GM23338 (cell line): ENCODE data around the gene ECM2. TPM values are rescaled to one million over a fixed set of nuclear protein-coding genes. Genes with fewer than 3 reads are reported as not detected.

ENCODE experiments used
- CREB1 ChIP-seq: fragments of 250-450 bp; sonication (Bioruptor Pico); IDR thresholded peaks from 2 replicates; pipeline ENCODE4 v1.5.0; 2020; ENCODE audit warnings: low read depth, mild to moderate bottlenecking, moderate library complexity
- EZH2 ChIP-seq: fragments of 200-600 bp; sonication (generic); IDR thresholded peaks from one replicate; pipeline ENCODE4 v1.8.0; 2017; ENCODE audit warnings: antibody characterized with exemption, mild to moderate bottlenecking, low read depth; ENCODE audit not compliant: unreplicated experiment
- JUNB ChIP-seq: IDR thresholded peaks from one replicate; pipeline ENCODE4 v1.6.1; 2016; ENCODE audit warnings: antibody characterized with exemption; ENCODE audit not compliant: unreplicated experiment
- NANOG ChIP-seq: IDR thresholded peaks from 2 replicates; pipeline ENCODE4 v1.6.1; 2016; ENCODE audit warnings: antibody characterized with exemption, borderline replicate concordance
- ZNF331 ChIP-seq: fragments of 250-450 bp; sonication (Bioruptor Pico); IDR thresholded peaks from 2 replicates; pipeline ENCODE4 v1.5.0; 2020; ENCODE audit warnings: low read depth, mild to moderate bottlenecking, moderate library complexity
- polyA plus RNA-seq: library from polyadenylated mRNA; unstranded; fragments of >200 nt; fragmentation: Nextera tagmentation; extraction: Ambion mirVana; gene quantifications from 2 replicates; pipeline ENCODE4 v1.2.1, GENCODE V29; 2016
- total RNA-seq: library from RNA; depleted of rRNA; stranded (reverse); fragments of >200 nt; shearing (Covaris generic); gene quantifications from 2 replicates; pipeline ENCODE4 v1.2.3, GENCODE V29; 2014
- TF ChIP-seq, protein P1 (sequence below): fragments of 250-450 bp; sonication (Bioruptor Pico); IDR thresholded peaks from 2 replicates; pipeline ENCODE4 v1.5.0; 2020; ENCODE audit warnings: mild to moderate bottlenecking, moderate library complexity
- TF ChIP-seq, protein P2 (sequence below), 2 experiments: fragments of 200-600 bp in 1 of 2; sonication (generic) in 1 of 2; conservative IDR thresholded peaks; 2 replicates each; pipeline versions ENCODE4 v1.5.1 to v1.6.1; 2016 to 2017; ENCODE audit warnings: antibody characterized with exemption in 2 of 2, low read depth in 2 of 2, mild to moderate bottlenecking in 2 of 2, moderate library complexity in 1 of 2
- TF ChIP-seq, protein P3 (sequence below): IDR thresholded peaks from 2 replicates; pipeline ENCODE4 v1.6.1; 2016; ENCODE audit warnings: antibody characterized with exemption

Gene ECM2
- total and polyA plus RNA-seq, 2 experiments from 2014 or later, result 0.79 TPM; not detected in 1

DNA sequence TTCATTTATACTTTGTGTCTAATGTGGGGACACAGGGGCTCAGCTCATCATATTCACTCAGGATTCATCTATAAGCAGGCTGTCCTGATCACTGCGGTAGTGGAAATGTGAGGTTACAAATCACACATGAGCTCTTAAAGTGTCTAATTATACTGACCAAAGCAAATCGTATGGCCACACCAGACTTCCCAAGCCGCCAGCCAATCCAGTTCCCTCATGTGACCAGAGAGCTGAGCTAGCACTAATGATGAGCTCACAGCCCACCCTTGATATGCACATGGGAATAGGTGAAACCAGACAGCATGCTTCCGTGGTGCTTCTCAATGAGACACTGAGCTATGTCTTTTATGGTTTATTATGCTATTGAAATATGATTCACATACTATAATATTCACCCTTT lies 17.6 kb downstream of the ECM2 start (continued):
- TF ChIP-seq, protein P1, sequence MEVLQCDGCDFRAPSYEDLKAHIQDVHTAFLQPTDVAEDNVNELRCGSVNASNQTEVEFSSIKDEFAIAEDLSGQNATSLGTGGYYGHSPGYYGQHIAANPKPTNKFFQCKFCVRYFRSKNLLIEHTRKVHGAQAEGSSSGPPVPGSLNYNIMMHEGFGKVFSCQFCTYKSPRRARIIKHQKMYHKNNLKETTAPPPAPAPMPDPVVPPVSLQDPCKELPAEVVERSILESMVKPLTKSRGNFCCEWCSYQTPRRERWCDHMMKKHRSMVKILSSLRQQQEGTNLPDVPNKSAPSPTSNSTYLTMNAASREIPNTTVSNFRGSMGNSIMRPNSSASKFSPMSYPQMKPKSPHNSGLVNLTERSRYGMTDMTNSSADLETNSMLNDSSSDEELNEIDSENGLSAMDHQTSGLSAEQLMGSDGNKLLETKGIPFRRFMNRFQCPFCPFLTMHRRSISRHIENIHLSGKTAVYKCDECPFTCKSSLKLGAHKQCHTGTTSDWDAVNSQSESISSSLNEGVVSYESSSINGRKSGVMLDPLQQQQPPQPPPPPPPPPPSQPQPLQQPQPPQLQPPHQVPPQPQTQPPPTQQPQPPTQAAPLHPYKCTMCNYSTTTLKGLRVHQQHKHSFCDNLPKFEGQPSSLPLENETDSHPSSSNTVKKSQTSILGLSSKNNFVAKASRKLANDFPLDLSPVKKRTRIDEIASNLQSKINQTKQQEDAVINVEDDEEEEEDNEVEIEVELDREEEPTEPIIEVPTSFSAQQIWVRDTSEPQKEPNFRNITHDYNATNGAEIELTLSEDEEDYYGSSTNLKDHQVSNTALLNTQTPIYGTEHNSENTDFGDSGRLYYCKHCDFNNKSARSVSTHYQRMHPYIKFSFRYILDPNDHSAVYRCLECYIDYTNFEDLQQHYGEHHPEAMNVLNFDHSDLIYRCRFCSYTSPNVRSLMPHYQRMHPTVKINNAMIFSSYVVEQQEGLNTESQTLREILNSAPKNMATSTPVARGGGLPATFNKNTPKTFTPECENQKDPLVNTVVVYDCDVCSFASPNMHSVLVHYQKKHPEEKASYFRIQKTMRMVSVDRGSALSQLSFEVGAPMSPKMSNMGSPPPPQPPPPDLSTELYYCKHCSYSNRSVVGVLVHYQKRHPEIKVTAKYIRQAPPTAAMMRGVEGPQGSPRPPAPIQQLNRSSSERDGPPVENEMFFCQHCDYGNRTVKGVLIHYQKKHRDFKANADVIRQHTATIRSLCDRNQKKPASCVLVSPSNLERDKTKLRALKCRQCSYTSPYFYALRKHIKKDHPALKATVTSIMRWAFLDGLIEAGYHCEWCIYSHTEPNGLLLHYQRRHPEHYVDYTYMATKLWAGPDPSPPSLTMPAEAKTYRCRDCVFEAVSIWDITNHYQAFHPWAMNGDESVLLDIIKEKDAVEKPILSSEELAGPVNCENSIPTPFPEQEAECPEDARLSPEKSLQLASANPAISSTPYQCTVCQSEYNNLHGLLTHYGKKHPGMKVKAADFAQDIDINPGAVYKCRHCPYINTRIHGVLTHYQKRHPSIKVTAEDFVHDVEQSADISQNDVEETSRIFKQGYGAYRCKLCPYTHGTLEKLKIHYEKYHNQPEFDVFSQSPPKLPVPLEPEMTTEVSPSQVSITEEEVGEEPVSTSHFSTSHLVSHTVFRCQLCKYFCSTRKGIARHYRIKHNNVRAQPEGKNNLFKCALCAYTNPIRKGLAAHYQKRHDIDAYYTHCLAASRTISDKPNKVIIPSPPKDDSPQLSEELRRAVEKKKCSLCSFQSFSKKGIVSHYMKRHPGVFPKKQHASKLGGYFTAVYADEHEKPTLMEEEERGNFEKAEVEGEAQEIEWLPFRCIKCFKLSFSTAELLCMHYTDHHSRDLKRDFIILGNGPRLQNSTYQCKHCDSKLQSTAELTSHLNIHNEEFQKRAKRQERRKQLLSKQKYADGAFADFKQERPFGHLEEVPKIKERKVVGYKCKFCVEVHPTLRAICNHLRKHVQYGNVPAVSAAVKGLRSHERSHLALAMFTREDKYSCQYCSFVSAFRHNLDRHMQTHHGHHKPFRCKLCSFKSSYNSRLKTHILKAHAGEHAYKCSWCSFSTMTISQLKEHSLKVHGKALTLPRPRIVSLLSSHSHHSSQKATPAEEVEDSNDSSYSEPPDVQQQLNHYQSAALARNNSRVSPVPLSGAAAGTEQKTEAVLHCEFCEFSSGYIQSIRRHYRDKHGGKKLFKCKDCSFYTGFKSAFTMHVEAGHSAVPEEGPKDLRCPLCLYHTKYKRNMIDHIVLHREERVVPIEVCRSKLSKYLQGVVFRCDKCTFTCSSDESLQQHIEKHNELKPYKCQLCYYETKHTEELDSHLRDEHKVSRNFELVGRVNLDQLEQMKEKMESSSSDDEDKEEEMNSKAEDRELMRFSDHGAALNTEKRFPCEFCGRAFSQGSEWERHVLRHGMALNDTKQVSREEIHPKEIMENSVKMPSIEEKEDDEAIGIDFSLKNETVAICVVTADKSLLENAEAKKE (CRISPR knock-in tag), result no peak
- TF ChIP-seq NANOG, result no peak
- TF ChIP-seq, protein P2, sequence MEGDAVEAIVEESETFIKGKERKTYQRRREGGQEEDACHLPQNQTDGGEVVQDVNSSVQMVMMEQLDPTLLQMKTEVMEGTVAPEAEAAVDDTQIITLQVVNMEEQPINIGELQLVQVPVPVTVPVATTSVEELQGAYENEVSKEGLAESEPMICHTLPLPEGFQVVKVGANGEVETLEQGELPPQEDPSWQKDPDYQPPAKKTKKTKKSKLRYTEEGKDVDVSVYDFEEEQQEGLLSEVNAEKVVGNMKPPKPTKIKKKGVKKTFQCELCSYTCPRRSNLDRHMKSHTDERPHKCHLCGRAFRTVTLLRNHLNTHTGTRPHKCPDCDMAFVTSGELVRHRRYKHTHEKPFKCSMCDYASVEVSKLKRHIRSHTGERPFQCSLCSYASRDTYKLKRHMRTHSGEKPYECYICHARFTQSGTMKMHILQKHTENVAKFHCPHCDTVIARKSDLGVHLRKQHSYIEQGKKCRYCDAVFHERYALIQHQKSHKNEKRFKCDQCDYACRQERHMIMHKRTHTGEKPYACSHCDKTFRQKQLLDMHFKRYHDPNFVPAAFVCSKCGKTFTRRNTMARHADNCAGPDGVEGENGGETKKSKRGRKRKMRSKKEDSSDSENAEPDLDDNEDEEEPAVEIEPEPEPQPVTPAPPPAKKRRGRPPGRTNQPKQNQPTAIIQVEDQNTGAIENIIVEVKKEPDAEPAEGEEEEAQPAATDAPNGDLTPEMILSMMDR (conservative IDR thresholded peaks at IDR 0.05; ENCODE audit: low read depth in 2 of 2), result no peak
- no peak for TF ChIP-seq ZNF331 (CRISPR knock-in tag)
- no peak for TF ChIP-seq JUNB
- no peak for TF ChIP-seq EZH2
- TF ChIP-seq, protein P3, sequence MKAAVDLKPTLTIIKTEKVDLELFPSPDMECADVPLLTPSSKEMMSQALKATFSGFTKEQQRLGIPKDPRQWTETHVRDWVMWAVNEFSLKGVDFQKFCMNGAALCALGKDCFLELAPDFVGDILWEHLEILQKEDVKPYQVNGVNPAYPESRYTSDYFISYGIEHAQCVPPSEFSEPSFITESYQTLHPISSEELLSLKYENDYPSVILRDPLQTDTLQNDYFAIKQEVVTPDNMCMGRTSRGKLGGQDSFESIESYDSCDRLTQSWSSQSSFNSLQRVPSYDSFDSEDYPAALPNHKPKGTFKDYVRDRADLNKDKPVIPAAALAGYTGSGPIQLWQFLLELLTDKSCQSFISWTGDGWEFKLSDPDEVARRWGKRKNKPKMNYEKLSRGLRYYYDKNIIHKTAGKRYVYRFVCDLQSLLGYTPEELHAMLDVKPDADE, result no peak
- no peak for TF ChIP-seq CREB1 (CRISPR knock-in tag)
